B cell (primary cell): ENCODE measurements around the gene COL26A1. TPM values are rescaled to one million over a fixed set of nuclear protein-coding genes. Genes with fewer than 3 reads are reported as not detected.

Source experiments
- ATAC-seq: fragments of 200-7000 bp; cut with Tn5 transposase; one replicate; pipeline ENCODE4 v1.10.0; 2021; ENCODE audit warnings: low read depth, mild to moderate bottlenecking, moderate number of reproducible peaks, moderate library complexity
- CTCF ChIA-PET: fragments of 350-600 bp; sonication (Branson Sonifier 250); formaldehyde crosslinking; loops from one replicate; lab custom pipeline; 2021; ENCODE audit warnings: antibody characterized with exemption, inconsistent platforms; lab: Charles Lee
- POLR2A ChIA-PET: fragments of 350-600 bp; sonication (Branson Sonifier 250); formaldehyde crosslinking; loops from one replicate; lab custom pipeline; 2021; ENCODE audit warnings: antibody characterized with exemption; lab: Charles Lee
- DNase-seq: peaks from one replicate; pipeline ENCODE4 v3.0.0; 2013
- H2AFZ ChIP-seq: 2 replicates; pipeline ENCODE4 v1.6.1; 2012; ENCODE audit warnings: mild to moderate bottlenecking, low read depth, low read length; ENCODE audit not compliant: insufficient read depth, poor library complexity, severe bottlenecking
- H3K27ac ChIP-seq, 2 donors: 1 replicate in 1 of 2; 2 replicates in 1 of 2; pipeline ENCODE4 v1.5.1; 2012 to 2013; ENCODE audit warnings: low read length in 2 of 2, mild to moderate bottlenecking in 2 of 2, moderate library complexity in 1 of 2
- H3K27me3 ChIP-seq, 4 experiments: fragments of 200-600 bp in 1 of 4; sonication (generic) in 1 of 4; replicated peaks in 1 of 4; 1 replicate in 2 of 4; 2 replicates in 2 of 4; pipeline versions ENCODE4 v1.6.1 to v1.7.0; 2013 to 2016; ENCODE audit warnings: low read length in 3 of 4, mild to moderate bottlenecking in 2 of 4, mixed read lengths in 1 of 4, moderate library complexity in 1 of 4; ENCODE audit not compliant: insufficient read depth in 4 of 4, control insufficient read depth in 3 of 4; ENCODE audit errors: control extremely low read depth in 1 of 4
- H3K36me3 ChIP-seq, 2 experiments: replicated peaks in 1 of 2; 1 replicate in 1 of 2; 2 replicates in 1 of 2; pipeline versions ENCODE4 v1.6.1 to v1.7.1; 2013; ENCODE audit warnings: low read length in 1 of 2; ENCODE audit not compliant: insufficient read depth in 2 of 2, control insufficient read depth in 1 of 2; ENCODE audit errors: control extremely low read depth in 1 of 2, extremely low read depth in 1 of 2
- H3K4me1 ChIP-seq, 2 donors: fragments of 200-600 bp in 1 of 2; sonication (generic) in 1 of 2; 1 replicate in 1 of 2; 2 replicates in 1 of 2; pipeline versions ENCODE4 v1.5.1 to v1.6.1; 2013 to 2017; ENCODE audit warnings: low read length in 2 of 2; ENCODE audit not compliant: control insufficient read depth in 2 of 2, insufficient read depth in 2 of 2
- H3K4me2 ChIP-seq: replicated peaks from 2 replicates; pipeline ENCODE3; 2012; ENCODE audit warnings: mild to moderate bottlenecking, low read depth, low read length; ENCODE audit not compliant: poor library complexity, severe bottlenecking
- H3K4me3 ChIP-seq, 5 experiments: fragments of 200-600 bp in 1 of 5; sonication (generic) in 1 of 5; 1 replicate in 3 of 5; 2 replicates in 2 of 5; pipeline versions ENCODE4 v1.5.1 to v1.7.0; 2011 to 2016; ENCODE audit warnings: low read length in 4 of 5, mild to moderate bottlenecking in 4 of 5, low read depth in 2 of 5, control low read depth in 1 of 5, moderate library complexity in 1 of 5; ENCODE audit not compliant: insufficient read depth in 1 of 5; ENCODE audit errors: control extremely low read depth in 1 of 5, extremely low read depth in 1 of 5
- H3K79me2 ChIP-seq: fragments of 200-600 bp; sonication (generic); one replicate; pipeline ENCODE4 v1.6.0; 2016; ENCODE audit warnings: low read length; ENCODE audit not compliant: control insufficient read depth, insufficient read depth
- H3K9ac ChIP-seq: fragments of 200-600 bp; sonication (generic); 2 replicates; pipeline ENCODE4 v1.6.1; 2017; ENCODE audit warnings: mild to moderate bottlenecking, low read length, moderate library complexity
- H3K9me3 ChIP-seq, 3 donors: one replicate each; pipeline versions ENCODE4 v1.6.1 to v1.7.1; 2013; ENCODE audit warnings: low read length in 2 of 3; ENCODE audit not compliant: control insufficient read depth in 2 of 3, insufficient read depth in 1 of 3; ENCODE audit errors: control extremely low read depth in 1 of 3
- H4K20me1 ChIP-seq: 2 replicates; pipeline ENCODE4 v1.6.0; 2012; ENCODE audit warnings: mild to moderate bottlenecking, low read length; ENCODE audit not compliant: insufficient read depth, control insufficient read depth, poor library complexity, severe bottlenecking
- H3K27ac Mint-ChIP-seq: one replicate; pipeline ENCODE4 v1.8.0; 2021; ENCODE audit warnings: mixed read lengths
- H3K27me3 Mint-ChIP-seq: one replicate; pipeline ENCODE4 v1.8.0; 2021; ENCODE audit warnings: mixed read lengths
- H3K4me1 Mint-ChIP-seq: one replicate; pipeline ENCODE4 v1.8.0; 2021; ENCODE audit warnings: mixed read lengths
- H3K4me3 Mint-ChIP-seq: one replicate; pipeline ENCODE4 v1.8.0; 2021; ENCODE audit warnings: mixed read lengths
- H3K9me3 Mint-ChIP-seq: one replicate; pipeline ENCODE4 v1.8.0; 2022; ENCODE audit warnings: mixed read lengths; ENCODE audit not compliant: insufficient read depth
- EZH2 ChIP-seq: IDR thresholded peaks from 2 replicates; pipeline ENCODE4 v1.6.1; 2012; ENCODE audit warnings: borderline replicate concordance, low read depth, mild to moderate bottlenecking, moderate library complexity, low read length; ENCODE audit not compliant: insufficient read depth, poor library complexity, severe bottlenecking
- WGBS: methylation state at CpG from one replicate; pipeline ENCODE4 v1.1.5; 2013; ENCODE audit warnings: missing lambda C conversion rate; ENCODE audit not compliant: insufficient coverage; 5-methylcytosine and 5-hydroxymethylcytosine counted together
- intact Hi-C: fragments of 100-400 bp; cut with micrococcal nuclease; formaldehyde crosslinking; loops from one replicate; pipeline ENCODE4 v1.10.0; 2022
- polyA plus RNA-seq: library from polyadenylated mRNA; depleted of rRNA; stranded (reverse); fragments of >200 nt; gene quantifications from 2 replicates; pipeline ENCODE4 v1.2.3, GENCODE V29; 2012
- total RNA-seq, 2 donors: library from RNA; stranded (reverse); fragments of 120-200 nt in 1 of 2; gene quantifications; 1 replicate in 1 of 2; 2 replicates in 1 of 2; pipeline versions ENCODE4 v1.2.3 to v1.2.4, GENCODE V29; 2013 to 2022
- TF ChIP-seq, protein P1 (sequence below): fragments of 200-600 bp; IDR thresholded peaks from one replicate; pipeline ENCODE4 v1.8.0; 2022; ENCODE audit warnings: antibody characterized with exemption, mild to moderate bottlenecking

COL26A1 gene
- total and polyA plus RNA-seq, 2 donors (not counting 1 experiment from before 2014, with no cell fraction given) = not detected

DNA sequence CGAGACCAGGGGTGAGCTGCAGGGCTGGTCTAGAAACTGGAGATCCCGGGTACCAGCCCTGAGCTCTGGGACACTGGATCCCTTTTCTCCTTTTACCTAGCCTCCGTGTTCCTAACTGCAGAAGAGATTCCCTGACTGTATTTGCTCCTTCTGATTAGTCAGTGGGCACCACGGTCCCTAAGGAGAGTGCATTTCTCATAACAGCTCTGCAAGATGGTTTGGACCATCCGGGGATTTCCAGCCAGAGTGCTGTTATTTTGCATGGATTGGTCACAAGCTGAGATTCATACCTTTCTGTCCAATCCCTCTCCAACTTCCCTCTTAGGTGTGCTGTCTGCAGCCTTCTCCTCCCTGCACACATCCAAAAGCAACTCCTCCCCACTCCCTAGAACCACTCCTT lies 143.9 kb downstream of the COL26A1 start:
- no peak overlapping the region for H3K4me3 ChIP-seq
- H3K27ac ChIP-seq = no peak overlapping the region
- ATAC-seq = no peak
- Mint-ChIP-seq H3K4me1 (peaks cover 42% of the 10 kb centered on the region), H3K9me3 (no peaks in the 10 kb centered on the region), H3K27ac (no peak overlapping the region), H3K4me3 (no peak overlapping the region), H3K27me3 (peaks cover 5% of the 10 kb centered on the region)
- intact Hi-C loops = no loop called here
- H3K36me3 ChIP-seq = no peaks in the 10 kb centered on the region
- peaks cover 30 to 35% of the 10 kb centered on the region in 2 donors for H3K4me1 ChIP-seq
- 76% methylated on average over 5 of the region's 5 CpGs for WGBS
- peaks cover 0 to 10% (median 0%) of the 10 kb centered on the region in 4 experiments for H3K27me3 ChIP-seq
- H4K20me1 ChIP-seq = no peaks in the 10 kb centered on the region
- no peak overlapping the region for H3K4me2 ChIP-seq
- ChIA-PET POLR2A (no interaction called here), CTCF (interaction anchor here (0.6 to 4.1 kb wide), 5 partner anchors 8 to 359 kb away, joined by 3 to 28 read pairs (median 3); no protein-coding TSS in a partner anchor)
- no peak for DNase-seq
- no peaks in the 10 kb centered on the region for H3K79me2 ChIP-seq
- no peak overlapping the region for H3K9ac ChIP-seq
- H3K9me3 ChIP-seq = no peaks in the 10 kb centered on the region
- no peak overlapping the region for H2AFZ ChIP-seq
- no peak for TF ChIP-seq EZH2
- TF ChIP-seq, protein P1, sequence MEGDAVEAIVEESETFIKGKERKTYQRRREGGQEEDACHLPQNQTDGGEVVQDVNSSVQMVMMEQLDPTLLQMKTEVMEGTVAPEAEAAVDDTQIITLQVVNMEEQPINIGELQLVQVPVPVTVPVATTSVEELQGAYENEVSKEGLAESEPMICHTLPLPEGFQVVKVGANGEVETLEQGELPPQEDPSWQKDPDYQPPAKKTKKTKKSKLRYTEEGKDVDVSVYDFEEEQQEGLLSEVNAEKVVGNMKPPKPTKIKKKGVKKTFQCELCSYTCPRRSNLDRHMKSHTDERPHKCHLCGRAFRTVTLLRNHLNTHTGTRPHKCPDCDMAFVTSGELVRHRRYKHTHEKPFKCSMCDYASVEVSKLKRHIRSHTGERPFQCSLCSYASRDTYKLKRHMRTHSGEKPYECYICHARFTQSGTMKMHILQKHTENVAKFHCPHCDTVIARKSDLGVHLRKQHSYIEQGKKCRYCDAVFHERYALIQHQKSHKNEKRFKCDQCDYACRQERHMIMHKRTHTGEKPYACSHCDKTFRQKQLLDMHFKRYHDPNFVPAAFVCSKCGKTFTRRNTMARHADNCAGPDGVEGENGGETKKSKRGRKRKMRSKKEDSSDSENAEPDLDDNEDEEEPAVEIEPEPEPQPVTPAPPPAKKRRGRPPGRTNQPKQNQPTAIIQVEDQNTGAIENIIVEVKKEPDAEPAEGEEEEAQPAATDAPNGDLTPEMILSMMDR = no peak

DNA sequence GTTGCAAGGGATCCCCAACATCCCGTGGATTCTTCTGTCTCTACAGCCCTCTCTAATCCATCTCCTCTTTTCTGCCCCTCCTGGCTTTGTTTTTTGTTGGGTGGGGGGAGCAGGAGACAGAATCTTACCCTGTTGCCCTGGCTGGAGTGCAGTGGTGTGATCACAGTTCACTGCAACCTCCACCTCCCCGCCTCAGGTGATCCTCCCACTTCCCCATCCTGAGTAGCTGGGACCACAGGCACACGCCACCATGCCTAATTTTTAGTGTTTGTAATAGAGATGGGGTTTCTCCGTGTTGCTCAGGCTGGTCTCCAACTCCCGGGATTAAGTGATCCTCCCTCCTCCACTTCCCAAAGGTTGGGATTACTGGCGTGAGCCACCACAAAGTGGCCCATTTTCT lies 144.7 kb downstream of the COL26A1 start:
- DNase-seq (no peak), ATAC-seq (no peak)
- Histone ChIP-seq H3K79me2 (no peaks in the 10 kb centered on the region), H3K4me1 (peaks cover 30 to 35% of the 10 kb centered on the region in 2 donors), H3K4me2 (peak overlapping the region; percentile 74), H3K4me3 (peak overlapping the region in 3 of 5 experiments; percentile 10 to 33 (median 18)), H3K9me3 (no peaks in the 10 kb centered on the region), H2AFZ (peak overlapping the region; percentile 66), H3K27ac (no peak overlapping the region), H4K20me1 (no peaks in the 10 kb centered on the region), H3K9ac (peak overlapping the region; percentile 39), H3K27me3 (peaks cover 0 to 13% (median 0%) of the 10 kb centered on the region in 4 experiments), H3K36me3 (no peaks in the 10 kb centered on the region)
- intact Hi-C loops = loop anchor here (1.0 kb wide), 1 partner anchor 143 kb away; no protein-coding TSS in a partner anchor
- Mint-ChIP-seq H3K4me1 (peaks cover 42% of the 10 kb centered on the region), H3K4me3 (peak overlapping the region; percentile 18), H3K9me3 (no peaks in the 10 kb centered on the region), H3K27me3 (peaks cover 5% of the 10 kb centered on the region), H3K27ac (no peak overlapping the region)
- ChIA-PET POLR2A (no interaction called here), CTCF (interaction anchor here (0.5 to 4.1 kb wide), 3 partner anchors 19 to 624 kb away, joined by 3 to 28 read pairs (median 3); no protein-coding TSS in a partner anchor)
- 0% methylated on average over 2 of the region's 6 CpGs for WGBS
- TF ChIP-seq, protein P1 = no peak
- TF ChIP-seq EZH2 = no peak
